GM13977 (cell line): ENCODE results near the gene CCDC192.

Experiments
- DNase-seq: peaks from one replicate; pipeline ENCODE4 v3.0.0; 2012; ENCODE audit warnings: low spot score
- in situ Hi-C: fragments of 300-500 bp; cut with MboI; formaldehyde crosslinking; loops from one replicate; pipeline ENCODE4 v1.12.0; 2022; ENCODE audit warnings: low sequenced_read_pairs, low pct_unique_long_range_greater_than_20kb, mixed read lengths, inconsistent platforms; ENCODE audit not compliant: unreplicated experiment
- TF ChIP-seq, protein P1 (sequence below): IDR thresholded peaks from 2 replicates; pipeline ENCODE4 v1.5.1; 2012; ENCODE audit warnings: mild to moderate bottlenecking, control low read depth; ENCODE audit not compliant: insufficient read depth; ENCODE audit errors: extremely low read depth, missing control alignments

CCDC192 gene

DNA sequence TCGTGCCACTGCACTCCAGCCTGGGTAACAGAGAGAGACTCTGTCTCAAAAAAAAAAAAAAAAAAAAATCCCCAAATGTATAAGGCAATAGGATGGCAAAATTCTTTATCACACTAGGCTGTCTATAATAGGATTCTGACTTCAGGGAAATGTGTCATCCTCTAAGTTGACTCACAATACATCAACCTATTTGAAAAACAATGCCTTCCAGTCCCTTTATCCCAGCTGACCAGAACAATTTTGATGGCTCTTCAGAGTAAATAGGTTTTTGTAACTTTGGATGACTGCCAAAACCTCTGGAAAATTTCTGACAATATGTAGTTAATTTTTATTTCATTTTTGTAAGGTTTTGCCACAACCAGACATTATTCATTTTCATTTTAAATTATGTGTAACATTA is 184.1 kb downstream of the CCDC192 start:
- TF ChIP-seq, protein P1, sequence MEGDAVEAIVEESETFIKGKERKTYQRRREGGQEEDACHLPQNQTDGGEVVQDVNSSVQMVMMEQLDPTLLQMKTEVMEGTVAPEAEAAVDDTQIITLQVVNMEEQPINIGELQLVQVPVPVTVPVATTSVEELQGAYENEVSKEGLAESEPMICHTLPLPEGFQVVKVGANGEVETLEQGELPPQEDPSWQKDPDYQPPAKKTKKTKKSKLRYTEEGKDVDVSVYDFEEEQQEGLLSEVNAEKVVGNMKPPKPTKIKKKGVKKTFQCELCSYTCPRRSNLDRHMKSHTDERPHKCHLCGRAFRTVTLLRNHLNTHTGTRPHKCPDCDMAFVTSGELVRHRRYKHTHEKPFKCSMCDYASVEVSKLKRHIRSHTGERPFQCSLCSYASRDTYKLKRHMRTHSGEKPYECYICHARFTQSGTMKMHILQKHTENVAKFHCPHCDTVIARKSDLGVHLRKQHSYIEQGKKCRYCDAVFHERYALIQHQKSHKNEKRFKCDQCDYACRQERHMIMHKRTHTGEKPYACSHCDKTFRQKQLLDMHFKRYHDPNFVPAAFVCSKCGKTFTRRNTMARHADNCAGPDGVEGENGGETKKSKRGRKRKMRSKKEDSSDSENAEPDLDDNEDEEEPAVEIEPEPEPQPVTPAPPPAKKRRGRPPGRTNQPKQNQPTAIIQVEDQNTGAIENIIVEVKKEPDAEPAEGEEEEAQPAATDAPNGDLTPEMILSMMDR = no peak
- in situ Hi-C loops = no loop called here
- no peak for DNase-seq

DNA sequence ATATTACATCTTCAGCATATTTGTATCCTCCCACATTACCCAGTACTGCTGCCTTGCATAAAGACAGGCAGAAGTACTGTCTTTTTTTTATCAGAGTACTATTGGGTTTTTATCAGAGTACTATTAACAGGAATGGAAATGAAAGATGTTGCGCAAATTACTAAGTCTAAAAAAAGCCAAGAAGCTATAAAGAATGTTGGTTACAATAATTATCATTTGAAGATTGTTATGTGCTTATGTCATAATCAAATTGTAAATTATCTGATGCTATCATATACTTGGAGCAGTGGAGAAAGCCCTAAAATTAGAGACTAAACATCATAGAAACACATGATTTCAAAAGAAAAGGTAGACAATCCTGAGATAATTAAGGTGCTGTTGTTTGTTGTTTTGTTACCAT is 188.8 kb downstream of the CCDC192 start:
- TF ChIP-seq, protein P1 = no peak
- in situ Hi-C loops = no loop called here

DNA sequence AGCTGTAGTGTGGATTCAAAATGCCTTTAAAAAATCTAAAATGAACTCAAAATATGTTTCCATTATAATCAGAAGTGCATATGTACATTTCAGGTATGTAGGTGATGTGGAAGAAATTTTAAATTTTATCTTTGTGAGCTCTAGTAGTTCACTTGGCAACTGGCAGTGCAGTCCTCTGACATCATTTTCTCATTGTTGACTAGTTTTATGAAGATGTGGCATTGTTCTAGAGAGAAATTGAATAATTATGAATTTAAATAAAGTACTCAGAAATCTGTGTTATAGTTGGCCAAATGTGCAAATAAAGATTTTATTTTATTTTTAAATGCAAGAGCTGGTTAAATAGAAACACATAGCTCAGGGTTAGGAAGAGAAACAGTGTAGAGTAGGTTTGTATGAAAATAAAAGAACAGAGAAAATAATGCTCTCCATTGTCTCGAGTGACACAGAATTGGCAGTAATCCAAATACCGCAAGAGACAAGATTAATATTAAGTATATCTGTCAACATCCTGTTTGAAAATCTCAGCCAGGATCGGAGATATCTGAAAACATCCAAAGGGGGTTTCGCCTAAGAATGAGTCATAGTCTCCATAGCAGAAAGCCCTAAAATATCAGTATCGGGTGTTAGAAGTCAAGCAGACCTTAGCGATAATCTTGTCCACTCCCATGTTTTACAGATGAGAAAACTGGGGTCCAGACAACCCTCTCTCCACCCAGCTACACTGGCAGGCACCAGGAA is 189.4 kb downstream of the CCDC192 start:
- in situ Hi-C loops = no loop called here
- TF ChIP-seq, protein P1 = no peak
- peak; percentile 10 for DNase-seq

More for the DNA sequence above, 188.8 kb downstream of the CCDC192 start:
- DNase-seq = no peak

DNA sequence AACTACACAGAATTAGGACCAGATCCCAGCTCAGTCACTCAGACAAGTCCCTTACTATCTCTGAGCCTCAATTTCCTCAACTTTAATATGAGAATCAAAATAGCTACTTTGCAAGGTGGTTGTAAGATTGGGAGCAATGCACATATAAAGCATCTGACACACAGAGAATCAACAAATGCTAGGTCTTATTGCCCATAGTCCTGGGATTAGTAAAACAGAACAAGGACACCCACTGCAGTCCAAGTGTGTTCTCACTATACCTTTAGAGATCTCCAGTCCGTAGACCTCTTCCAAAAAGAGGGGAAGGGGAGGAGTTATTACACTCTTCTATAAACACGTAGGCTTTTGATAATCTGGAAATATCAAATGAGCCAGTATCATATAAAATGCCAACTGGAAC is 190.0 kb downstream of the CCDC192 start:
- no peak for DNase-seq
- in situ Hi-C loops = no loop called here
- TF ChIP-seq, protein P1 = no peak

DNA sequence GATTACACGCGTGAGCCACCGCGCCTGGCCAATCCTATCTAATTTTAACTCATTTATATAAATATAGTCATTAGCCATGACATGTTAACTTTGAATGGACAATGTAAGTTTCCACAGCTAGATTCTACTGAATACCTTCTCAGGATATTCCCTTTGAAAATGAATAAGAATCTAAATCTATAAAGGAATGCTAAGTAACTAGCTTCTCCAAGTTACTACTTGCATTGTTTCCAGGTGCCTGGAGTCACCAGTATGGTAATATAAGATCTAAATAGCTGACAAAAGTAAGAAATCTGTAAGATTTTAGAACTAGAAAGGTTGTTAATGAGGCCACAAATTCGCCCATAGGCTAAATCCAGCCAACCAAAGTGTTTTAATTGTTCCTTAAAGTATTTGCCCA is 191.3 kb downstream of the CCDC192 start:
- in situ Hi-C loops = no loop called here
- TF ChIP-seq, protein P1 = no peak

DNA sequence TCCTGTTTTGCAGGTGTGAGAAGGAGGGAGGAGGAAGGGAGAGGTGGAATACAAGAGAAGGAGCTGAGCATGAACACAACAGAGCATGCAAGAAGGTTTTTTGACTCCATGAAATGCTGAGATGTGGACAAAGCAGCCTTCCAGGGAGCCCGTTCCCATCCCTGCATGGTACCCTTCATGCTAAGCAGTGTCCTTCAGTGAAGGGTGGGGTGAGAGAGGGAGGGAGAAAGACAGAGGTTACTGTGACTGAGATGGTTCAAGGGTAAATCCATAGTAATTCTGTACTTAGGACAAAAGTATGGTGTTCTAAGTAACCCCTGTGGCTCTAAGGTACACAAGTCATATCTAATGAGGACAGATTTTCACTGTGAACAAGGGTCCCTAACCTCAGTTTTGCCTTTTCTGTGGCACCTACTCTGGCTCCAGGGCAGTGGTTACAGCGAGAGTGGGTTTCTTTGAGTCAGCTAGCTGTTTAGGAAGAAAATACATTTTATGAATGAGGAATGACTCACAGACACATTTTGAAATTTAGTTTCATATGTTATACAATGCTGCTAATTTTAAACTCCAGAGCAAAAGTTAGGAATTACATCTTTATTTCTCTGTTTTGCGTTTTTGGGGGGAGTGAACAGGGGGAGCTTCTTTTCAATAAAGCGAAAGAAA is 195.5 kb downstream of the CCDC192 start:
- TF ChIP-seq, protein P1 = no peak
- no peak for DNase-seq
- in situ Hi-C loops = no loop called here

More for the DNA sequence above, 191.3 kb downstream of the CCDC192 start:
- DNase-seq = no peak
